HepG2 (cell line): ENCODE results near the gene TRIP6.

Experiments used
- CBFB ChIP-seq: sonication (generic); formaldehyde crosslinking; IDR thresholded peaks from 2 replicates; pipeline ENCODE4 v1.4.0; 2020; ENCODE audit warnings: missing genetic modification reagents
- FOXJ3 ChIP-seq: sonication (generic); formaldehyde crosslinking; IDR thresholded peaks from 2 replicates; pipeline ENCODE4 v1.4.0; 2020; ENCODE audit warnings: missing genetic modification reagents, mild to moderate bottlenecking, borderline replicate concordance
- MEF2D ChIP-seq: sonication (generic); formaldehyde crosslinking; IDR thresholded peaks from 2 replicates; pipeline ENCODE4 v1.5.1; 2020; ENCODE audit warnings: mild to moderate bottlenecking, missing genetic modification reagents
- NFRKB ChIP-seq: fragments of 450-650 bp; IDR thresholded peaks from 2 replicates; pipeline ENCODE4 v1.6.1; 2017
- RAD21 ChIP-seq: fragments of 450-650 bp; formaldehyde crosslinking; IDR thresholded peaks from 2 replicates; pipeline ENCODE4 v1.5.0; 2020; ENCODE audit warnings: mild to moderate bottlenecking
- ZNF747 ChIP-seq: sonication (generic); formaldehyde crosslinking; IDR thresholded peaks from 2 replicates; pipeline ENCODE4 v1.8.1; 2023; ENCODE audit warnings: missing genetic modification reagents, mild to moderate bottlenecking, borderline replicate concordance

GRCh38 chr7:100823140-100823525 is 44.1 kb upstream of the TRIP6 start:
- TF ChIP-seq CBFB (CRISPR knock-in tag) (no peak), FOXJ3 (no peak), ZNF747 (CRISPR knock-in tag) (no peak), NFRKB (no peak), MEF2D (CRISPR knock-in tag) (no peak), RAD21 (CRISPR knock-in tag) (no peak)
